ENCODE measurements around the gene IGLL5.

IGLL5 gene

GRCh38 chr22:22909605-22910271 is 22.1 kb downstream of the IGLL5 start:
- TF ChIP-seq CTCF (IDR thresholded peaks at IDR 0.05; ENCODE audit: low read depth, low read length, missing control alignments), result no peak

GRCh38 chr22:22910272-22911240 is 22.9 kb downstream of the IGLL5 start:
- no peak overlapping the region for H3K4me3 ChIP-seq (replicated peaks; ENCODE audit: low read depth, low read length)
- no peak for TF ChIP-seq CTCF (IDR thresholded peaks at IDR 0.05; ENCODE audit: low read depth, low read length, missing control alignments)
- no peak for DNase-seq (ENCODE audit: extremely low read depth, low read depth)

More at GRCh38 chr22:22909605-22910271, 22.1 kb downstream of the IGLL5 start:
- DNase-seq (ENCODE audit: extremely low read depth, low read depth), result no peak
- H3K4me3 ChIP-seq (replicated peaks; ENCODE audit: low read depth, low read length), result no peak overlapping the region

GRCh38 chr22:22911327-22912134 is 23.9 kb downstream of the IGLL5 start:
- H3K4me3 ChIP-seq (replicated peaks; ENCODE audit: low read depth, low read length), result no peak overlapping the region
- DNase-seq (ENCODE audit: extremely low read depth, low read depth), result no peak
- no peak for TF ChIP-seq CTCF (IDR thresholded peaks at IDR 0.05; ENCODE audit: low read depth, low read length, missing control alignments)

GRCh38 chr22:22912135-22912987 is 24.7 kb downstream of the IGLL5 start:
- TF ChIP-seq CTCF (IDR thresholded peaks at IDR 0.05; ENCODE audit: low read depth, low read length, missing control alignments), result no peak
- no peak for DNase-seq (ENCODE audit: extremely low read depth, low read depth)
- H3K4me3 ChIP-seq (replicated peaks; ENCODE audit: low read depth, low read length), result no peak overlapping the region

- H3K4me3 ChIP-seq (replicated peaks; ENCODE audit: low read depth, low read length), result no peak overlapping the region
- no peak for TF ChIP-seq CTCF (IDR thresholded peaks at IDR 0.05; ENCODE audit: low read depth, low read length, missing control alignments)
Observed at GRCh38 chr22:22912988-22913253, 25.3 kb downstream of the IGLL5 start.

GRCh38 chr22:22913989-22914388 is 26.4 kb downstream of the IGLL5 start:
- H3K4me3 ChIP-seq (replicated peaks; ENCODE audit: low read depth, low read length), result no peak overlapping the region

More at GRCh38 chr22:22912988-22913253, 25.3 kb downstream of the IGLL5 start:
- no peak for DNase-seq (ENCODE audit: extremely low read depth, low read depth)

More at GRCh38 chr22:22913989-22914388, 26.4 kb downstream of the IGLL5 start:
- DNase-seq (ENCODE audit: extremely low read depth, low read depth), result no peak
- no peak for TF ChIP-seq CTCF (IDR thresholded peaks at IDR 0.05; ENCODE audit: low read depth, low read length, missing control alignments)

Measured in HFF-Myc (cell line).